HEK293 (cell line): ENCODE measurements around the gene KCNMA1.

ENCODE experiments used
- GLI4 ChIP-seq: fragments of 450-650 bp; formaldehyde crosslinking; IDR thresholded peaks from 2 replicates; pipeline ENCODE4 v1.5.1; 2016; ENCODE audit warnings: missing biosample characterization, missing genetic modification characterization
- HIC1 ChIP-seq: fragments of 450-650 bp; formaldehyde crosslinking; IDR thresholded peaks from 2 replicates; pipeline ENCODE4 v1.5.1; 2016; ENCODE audit warnings: missing biosample characterization, missing genetic modification characterization
- INSM2 ChIP-seq: fragments of 450-650 bp; formaldehyde crosslinking; IDR thresholded peaks from 2 replicates; pipeline ENCODE4 v1.5.1; 2016; ENCODE audit warnings: missing biosample characterization, missing genetic modification characterization
- OVOL3 ChIP-seq: fragments of 450-650 bp; formaldehyde crosslinking; IDR thresholded peaks from 2 replicates; pipeline ENCODE4 v1.5.1; 2016; ENCODE audit warnings: missing biosample characterization, missing genetic modification characterization
- ZBTB21 ChIP-seq: fragments of 450-650 bp; formaldehyde crosslinking; IDR thresholded peaks from 2 replicates; pipeline ENCODE4 v1.5.1; 2017; ENCODE audit warnings: missing biosample characterization, missing genetic modification characterization
- ZBTB48 ChIP-seq: fragments of 450-650 bp; formaldehyde crosslinking; IDR thresholded peaks from 2 replicates; pipeline ENCODE4 v1.5.1; 2016; ENCODE audit warnings: missing biosample characterization, missing genetic modification characterization
- ZBTB6 ChIP-seq: fragments of 450-650 bp; formaldehyde crosslinking; IDR thresholded peaks from 2 replicates; pipeline ENCODE4 v1.5.1; 2017; ENCODE audit warnings: missing biosample characterization, missing genetic modification characterization
- ZFP41 ChIP-seq: fragments of 450-650 bp; formaldehyde crosslinking; IDR thresholded peaks from 2 replicates; pipeline ENCODE4 v1.5.1; 2016; ENCODE audit warnings: missing biosample characterization, missing genetic modification characterization, borderline replicate concordance
- ZNF138 ChIP-seq: fragments of 450-650 bp; formaldehyde crosslinking; IDR thresholded peaks from 2 replicates; pipeline ENCODE4 v1.5.1; 2016; ENCODE audit warnings: missing biosample characterization, missing genetic modification characterization, borderline replicate concordance
- ZNF18 ChIP-seq: fragments of 450-650 bp; formaldehyde crosslinking; IDR thresholded peaks from 2 replicates; pipeline ENCODE4 v1.5.1; 2016; ENCODE audit warnings: missing biosample characterization, missing genetic modification characterization
- ZNF2 ChIP-seq: fragments of 450-650 bp; formaldehyde crosslinking; IDR thresholded peaks from 2 replicates; pipeline ENCODE4 v1.5.1; 2016; ENCODE audit warnings: missing biosample characterization, missing genetic modification characterization
- ZNF221 ChIP-seq: fragments of 450-650 bp; formaldehyde crosslinking; IDR thresholded peaks from 2 replicates; pipeline ENCODE4 v1.5.1; 2017; ENCODE audit warnings: missing biosample characterization, missing genetic modification characterization, borderline replicate concordance
- ZNF248 ChIP-seq: fragments of 450-650 bp; formaldehyde crosslinking; IDR thresholded peaks from 2 replicates; pipeline ENCODE4 v1.5.1; 2017; ENCODE audit warnings: missing biosample characterization, missing genetic modification characterization
- ZNF354C ChIP-seq: fragments of 450-650 bp; formaldehyde crosslinking; IDR thresholded peaks from 2 replicates; pipeline ENCODE4 v1.5.1; 2016; ENCODE audit warnings: missing biosample characterization, missing genetic modification characterization, low read depth, borderline replicate concordance
- ZNF449 ChIP-seq: fragments of 450-650 bp; formaldehyde crosslinking; IDR thresholded peaks from 2 replicates; pipeline ENCODE4 v1.5.1; 2017; ENCODE audit warnings: missing biosample characterization, mild to moderate bottlenecking, missing genetic modification characterization, moderate library complexity
- ZNF518A ChIP-seq: fragments of 450-650 bp; formaldehyde crosslinking; conservative IDR thresholded peaks from 2 replicates; pipeline ENCODE4 v1.5.1; 2016; ENCODE audit warnings: low read depth, missing biosample characterization, missing genetic modification characterization
- ZNF555 ChIP-seq: fragments of 450-650 bp; formaldehyde crosslinking; conservative IDR thresholded peaks from 2 replicates; pipeline ENCODE4 v1.5.1; 2017; ENCODE audit warnings: missing biosample characterization, mild to moderate bottlenecking, missing genetic modification characterization, inconsistent platforms
- ZNF600 ChIP-seq: fragments of 450-650 bp; formaldehyde crosslinking; IDR thresholded peaks from 2 replicates; pipeline ENCODE4 v1.5.1; 2016; ENCODE audit warnings: missing biosample characterization, missing genetic modification characterization
- ZNF621 ChIP-seq: fragments of 450-650 bp; formaldehyde crosslinking; IDR thresholded peaks from 2 replicates; pipeline ENCODE4 v1.5.1; 2017; ENCODE audit warnings: missing biosample characterization, missing genetic modification characterization
- ZNF623 ChIP-seq: fragments of 450-650 bp; formaldehyde crosslinking; IDR thresholded peaks from 2 replicates; pipeline ENCODE4 v1.5.1; 2016; ENCODE audit warnings: missing biosample characterization, missing genetic modification characterization
- ZNF701 ChIP-seq: fragments of 450-650 bp; formaldehyde crosslinking; IDR thresholded peaks from 2 replicates; pipeline ENCODE4 v1.5.1; 2016; ENCODE audit warnings: missing biosample characterization, missing genetic modification characterization
- ZNF76 ChIP-seq: fragments of 450-650 bp; formaldehyde crosslinking; IDR thresholded peaks from 2 replicates; pipeline ENCODE4; 2016; ENCODE audit warnings: low read depth, missing biosample characterization, missing genetic modification characterization, borderline replicate concordance
- ZSCAN30 ChIP-seq: fragments of 450-650 bp; IDR thresholded peaks from 2 replicates; pipeline ENCODE4 v1.5.1; 2018; ENCODE audit warnings: missing biosample characterization, mild to moderate bottlenecking, missing genetic modification characterization, moderate library complexity
- ZSCAN5A ChIP-seq: fragments of 450-650 bp; formaldehyde crosslinking; IDR thresholded peaks from 2 replicates; pipeline ENCODE4 v1.5.1; 2016; ENCODE audit warnings: missing biosample characterization, missing genetic modification characterization
- ZXDB ChIP-seq: fragments of 450-650 bp; formaldehyde crosslinking; IDR thresholded peaks from 2 replicates; pipeline ENCODE4 v1.5.1; 2016; ENCODE audit warnings: missing biosample characterization, missing genetic modification characterization

Gene KCNMA1

GRCh38 chr10:77643795-77644468 lies 6.3 kb upstream of the KCNMA1 start (continued):
- TF ChIP-seq ZNF518A (tag by site-specific recombination) (no peak), HIC1 (no peak), INSM2 (tag by site-specific recombination) (no peak), ZNF2 (tag by site-specific recombination) (no peak), GLI4 (tag by site-specific recombination) (no peak), ZNF449 (tag by site-specific recombination) (no peak), ZXDB (tag by site-specific recombination) (peak; percentile 14; the same call in 1 of the 2 replicates), ZNF76 (no peak), ZBTB21 (tag by site-specific recombination) (no peak), ZNF621 (tag by site-specific recombination) (no peak), ZSCAN5A (tag by site-specific recombination) (no peak), ZNF354C (tag by site-specific recombination) (no peak), ZBTB6 (no peak), ZNF600 (no peak), ZNF18 (no peak), OVOL3 (tag by site-specific recombination) (0 out of 2 replicates have a peak, but pooled peaks have one; percentile 14), ZNF701 (0 out of 2 replicates have a peak, but pooled peaks have one; percentile 33), ZNF138 (tag by site-specific recombination) (no peak), ZBTB48 (tag by site-specific recombination) (no peak), ZNF555 (tag by site-specific recombination) (no peak), ZFP41 (tag by site-specific recombination) (no peak), ZNF623 (tag by site-specific recombination) (no peak), ZNF221 (no peak), ZSCAN30 (tag by site-specific recombination) (0 out of 2 replicates have a peak, but pooled peaks have one; percentile 50), ZNF248 (tag by site-specific recombination) (no peak)
